ENCODE results near the gene FGF14.
"Not testable (repeated sequence)": the region's sequence is repeated elsewhere in the genome, so short reads cannot be mapped to it uniquely, and the experiment has no call there.

FGF14 gene

DNA sequence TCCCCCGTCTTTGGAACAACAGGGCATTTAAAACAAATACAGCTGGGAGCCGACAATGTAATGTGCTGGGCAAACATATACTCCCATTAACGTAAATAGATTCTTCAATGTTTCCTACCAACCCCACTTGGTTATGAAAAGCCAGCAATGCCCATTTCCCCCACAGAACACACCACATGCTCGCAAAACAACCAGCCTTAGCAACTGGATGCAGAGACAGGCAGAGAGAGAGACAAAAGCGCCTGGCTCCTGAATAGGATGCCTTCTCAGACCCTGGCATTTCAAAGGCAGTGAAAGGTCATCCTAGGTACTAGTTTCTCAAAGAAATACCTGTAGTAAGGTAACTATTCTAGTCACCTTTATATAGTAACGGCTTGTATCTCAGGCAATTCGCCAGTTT, 486.5 kb downstream of the FGF14 start:
- DNase-seq, result no peak

DNA sequence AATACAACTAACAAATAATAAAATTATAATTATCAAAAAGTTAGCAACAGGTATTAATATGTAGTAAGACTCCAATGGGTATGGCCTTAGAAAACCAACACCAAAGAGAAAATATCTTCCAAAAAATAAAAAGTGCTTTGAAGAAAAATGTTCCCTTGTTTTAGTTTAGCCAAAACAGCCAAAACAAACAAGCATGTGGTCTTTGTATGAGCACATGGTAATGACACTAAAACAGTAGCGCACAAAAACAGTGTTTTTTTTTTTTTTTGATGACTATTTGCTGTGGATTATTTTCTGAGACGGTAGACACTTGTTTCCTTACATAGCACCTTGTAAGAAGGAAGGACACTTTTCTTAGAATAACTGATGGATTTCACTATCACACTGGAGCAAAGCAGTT, 490.1 kb downstream of the FGF14 start:
- DNase-seq, result no peak

- DNase-seq, result no peak
Measured at GRCh38 chr13:101903890-101904289, 498.0 kb downstream of the FGF14 start.

DNA sequence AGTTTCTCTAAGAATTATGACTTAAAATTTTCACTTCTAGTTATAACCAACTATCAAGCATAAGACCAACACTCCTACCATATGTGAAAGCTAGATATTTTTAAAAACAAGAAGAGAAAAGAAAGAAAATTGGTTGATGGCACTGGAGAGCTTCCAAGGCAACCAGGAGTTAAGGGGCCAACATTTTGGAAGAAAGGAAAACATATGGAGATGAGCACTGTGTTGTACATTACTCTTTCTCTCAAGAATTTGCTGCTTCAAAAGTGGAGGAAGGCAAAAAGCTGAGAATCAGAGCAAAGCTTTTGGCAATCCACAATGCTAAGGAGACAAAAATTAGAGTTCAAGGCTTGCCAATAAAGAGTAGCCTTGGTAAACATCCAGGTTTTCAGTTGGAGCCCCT, 503.2 kb downstream of the FGF14 start:
- DNase-seq, result no peak

DNA sequence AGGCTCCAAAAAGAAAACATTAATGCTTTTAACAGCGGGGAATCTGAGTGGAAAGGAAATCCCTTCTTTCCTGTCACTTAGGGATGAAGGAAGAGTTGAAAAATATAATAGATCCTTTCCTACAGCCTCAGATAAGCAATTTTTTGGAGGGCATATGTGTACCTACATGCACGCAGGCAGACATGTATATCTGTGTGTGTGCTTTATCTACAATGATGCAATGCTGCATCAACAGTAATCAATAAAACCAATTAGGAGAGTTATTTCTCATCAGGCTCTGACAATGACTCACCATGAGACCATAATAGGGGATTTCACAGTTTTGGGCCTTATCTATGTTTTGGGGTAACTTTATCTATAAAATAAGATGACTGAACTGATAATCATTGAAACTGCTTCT, 505.3 kb downstream of the FGF14 start:
- no peak for DNase-seq

GRCh38 chr13:101893021-101893420, 508.8 kb downstream of the FGF14 start:
- DNase-seq, result no peak

DNA sequence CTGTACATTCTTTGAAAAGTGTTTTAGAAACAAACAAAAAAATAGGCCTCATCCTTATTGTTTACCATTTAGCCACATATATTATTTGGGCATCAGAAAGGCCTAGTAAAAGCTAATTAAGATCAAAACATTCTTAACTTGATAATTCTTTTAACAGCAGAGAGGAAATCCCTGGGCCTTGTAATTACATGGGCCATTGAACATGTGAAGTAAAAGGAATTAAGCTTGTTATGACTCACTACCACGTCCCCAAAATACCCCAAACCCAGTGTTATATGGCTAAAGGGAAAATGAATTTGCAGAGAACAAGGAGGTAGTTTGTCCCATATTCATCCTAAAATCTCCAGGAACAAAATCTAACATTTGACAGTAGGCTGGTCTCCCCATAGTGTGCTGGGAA, 509.6 kb downstream of the FGF14 start:
- DNase-seq, result no peak

DNA sequence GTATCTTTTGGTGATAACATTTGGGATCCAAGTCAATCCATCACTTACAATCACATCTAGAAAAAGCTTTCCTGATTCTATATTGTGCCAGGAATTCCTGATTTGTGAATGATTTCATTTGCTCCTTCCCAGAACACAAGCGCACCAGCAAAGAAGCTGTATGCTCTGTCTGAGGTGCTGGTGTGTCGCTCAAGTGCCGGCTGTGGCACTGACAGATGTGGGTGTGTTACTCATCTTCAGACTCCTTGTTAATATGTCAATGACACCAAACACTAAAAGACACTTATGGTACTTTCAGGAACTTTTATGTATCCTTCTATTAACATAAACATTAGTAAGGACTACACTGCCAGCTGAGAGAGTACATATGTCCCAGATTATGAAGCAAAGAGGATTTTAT, 520.3 kb downstream of the FGF14 start:
- DNase-seq, result no peak

DNA sequence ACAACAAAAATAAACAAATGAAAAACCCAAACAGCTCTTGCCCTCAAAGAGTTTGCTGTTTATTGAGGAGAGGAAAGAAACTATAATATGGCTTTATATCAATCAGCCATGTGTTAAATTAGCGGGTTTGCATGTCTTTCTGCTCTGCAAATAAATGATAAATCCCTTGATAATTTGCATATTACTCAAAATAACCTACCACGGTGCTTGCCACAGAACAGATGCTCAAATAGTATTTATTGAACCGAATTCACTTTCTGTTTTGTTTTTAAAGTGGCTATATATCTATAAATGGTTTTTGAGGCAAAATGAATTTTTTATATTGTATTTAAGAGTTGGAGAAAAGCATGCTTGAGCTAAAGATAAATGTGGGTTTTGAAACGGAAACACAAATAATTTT, 521.3 kb downstream of the FGF14 start:
- DNase-seq, result no peak

DNA sequence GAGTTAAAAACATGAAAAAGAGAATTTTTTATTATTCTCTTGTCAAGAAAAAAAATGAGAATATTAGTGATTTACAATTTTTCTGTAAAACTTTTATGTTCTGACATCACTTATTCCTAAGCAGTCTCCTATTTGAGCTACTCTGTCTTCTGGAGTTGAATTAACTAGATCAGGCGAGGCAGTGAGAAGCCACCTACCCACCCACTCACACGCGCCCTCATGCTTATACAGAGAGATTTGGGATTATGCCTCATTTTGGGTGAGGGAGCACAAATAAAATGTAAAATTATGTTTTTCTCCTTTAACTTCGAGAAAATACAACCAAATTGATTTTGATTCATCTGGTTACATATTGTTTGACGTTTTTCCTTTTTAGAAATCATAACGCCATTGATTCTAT, 524.9 kb downstream of the FGF14 start:
- no peak for DNase-seq

- DNase-seq, result no peak
Measured at GRCh38 chr13:101875717-101876393, 526.0 kb downstream of the FGF14 start.

GRCh38 chr13:101875091-101875490, 526.8 kb downstream of the FGF14 start:
- no peak for DNase-seq

GRCh38 chr13:101869553-101869952, 532.3 kb downstream of the FGF14 start:
- DNase-seq, result no peak

DNA sequence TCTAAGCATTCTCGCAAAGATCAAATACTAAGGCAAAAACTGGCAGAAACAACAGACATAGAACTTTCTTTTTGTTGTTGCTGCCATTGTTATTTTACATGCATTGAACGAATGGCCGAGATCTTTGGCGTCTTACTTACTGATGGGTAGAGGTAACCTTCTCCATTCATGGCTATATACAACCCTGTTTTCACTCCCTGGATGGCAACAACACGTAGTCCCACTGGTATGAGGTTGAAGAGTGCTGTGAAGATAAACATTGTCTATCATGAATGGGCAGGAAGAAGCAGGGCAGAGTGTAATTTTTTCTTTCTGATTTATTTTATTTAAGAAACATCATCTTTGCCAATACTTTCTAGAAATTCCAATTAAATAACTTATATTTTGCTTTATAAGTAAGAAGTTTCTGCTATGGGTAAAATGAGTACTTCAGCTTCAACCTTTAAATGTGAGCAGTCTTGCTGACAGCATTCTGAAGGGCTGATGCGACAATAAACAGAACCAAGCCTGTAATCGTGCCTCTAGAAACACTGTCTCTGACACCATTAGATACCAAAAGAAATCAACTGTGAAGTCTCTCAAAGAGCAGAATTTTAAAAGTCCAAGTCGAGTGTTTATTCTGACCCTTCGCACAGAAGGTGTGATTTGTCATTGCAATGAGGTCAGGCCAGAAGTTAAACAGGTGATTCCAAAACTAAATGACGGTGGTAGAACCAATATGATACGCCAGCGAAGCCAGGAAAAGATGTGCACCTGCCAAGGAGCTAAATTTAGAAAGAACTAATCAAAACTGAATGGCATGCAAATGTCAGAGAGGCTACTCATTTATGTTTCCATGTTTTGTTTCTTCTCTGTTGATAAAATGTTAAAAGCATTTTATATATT, 533.0 kb downstream of the FGF14 start:
- DNase-seq, result no peak

DNA sequence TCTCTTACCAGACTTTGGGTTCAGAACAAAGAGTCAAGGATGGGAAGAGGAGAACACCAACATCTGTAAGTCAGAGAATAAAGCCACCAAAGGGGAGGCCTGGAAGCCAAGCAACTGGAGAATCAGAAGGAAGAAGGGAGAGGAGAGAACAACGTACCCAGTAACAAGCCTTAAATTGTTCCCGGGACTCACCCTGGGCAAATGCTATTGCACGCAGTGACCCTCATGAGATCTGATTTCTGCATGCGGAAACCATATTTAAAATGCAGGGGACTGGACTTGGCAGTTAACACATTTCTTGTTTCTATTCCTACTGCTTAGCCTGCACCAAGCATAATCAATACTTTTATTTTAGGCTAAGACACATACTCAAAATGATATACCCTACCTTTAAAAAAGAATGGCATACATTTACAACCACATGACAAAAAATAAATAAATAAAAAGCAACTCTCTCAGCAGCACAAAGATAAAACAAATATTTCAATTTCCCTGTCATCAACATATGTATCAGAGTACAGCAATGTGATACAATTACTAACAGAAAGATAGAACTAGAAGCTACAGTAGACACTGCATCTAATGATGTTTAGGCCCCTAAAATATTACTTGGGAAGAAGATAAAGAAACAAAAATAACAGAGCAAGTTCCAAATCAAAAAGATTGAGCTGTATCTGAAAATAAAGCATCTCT, 534.8 kb downstream of the FGF14 start:
- DNase-seq, result no peak

- no peak for DNase-seq
Measured at GRCh38 chr13:101858860-101859259, 543.0 kb downstream of the FGF14 start.

DNA sequence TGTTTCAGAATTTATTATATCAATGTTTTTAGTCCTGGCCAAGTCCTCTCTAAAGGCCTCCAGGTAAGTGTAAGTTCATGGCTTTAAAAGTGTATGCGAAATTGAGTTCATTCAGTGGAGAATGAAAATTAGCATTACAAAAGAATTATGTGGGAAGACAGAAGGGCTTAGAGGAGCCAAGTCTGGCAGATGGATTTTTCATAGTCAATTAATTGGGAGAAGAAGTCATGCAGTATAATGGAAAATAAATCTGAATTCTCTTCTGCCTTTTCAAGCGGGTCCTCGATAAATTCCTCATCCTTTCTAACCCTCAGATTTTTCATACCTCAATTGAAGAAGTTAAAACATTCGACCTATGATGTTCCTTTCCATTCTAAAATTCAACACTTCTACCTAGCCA, 555.1 kb downstream of the FGF14 start:
- no peak for DNase-seq

DNA sequence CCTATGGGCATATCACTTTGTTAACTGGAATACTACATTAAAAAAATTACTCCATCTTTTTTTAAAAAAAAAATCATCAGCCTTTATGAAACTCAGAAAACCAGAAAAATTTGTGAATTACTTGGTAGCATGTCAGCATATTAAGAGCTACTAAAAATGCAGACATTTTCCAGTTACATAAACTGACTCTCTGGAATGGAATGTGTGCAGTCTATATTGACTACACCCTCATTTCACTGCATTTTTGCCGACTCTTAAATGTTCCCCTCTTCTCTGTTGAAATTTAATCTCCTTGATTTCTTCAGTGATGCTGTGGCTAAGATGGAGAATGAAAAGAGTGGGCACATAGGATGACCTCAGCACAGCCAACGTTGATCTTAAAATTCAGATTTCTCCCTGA, 555.6 kb downstream of the FGF14 start:
- DNase-seq, result no peak

DNA sequence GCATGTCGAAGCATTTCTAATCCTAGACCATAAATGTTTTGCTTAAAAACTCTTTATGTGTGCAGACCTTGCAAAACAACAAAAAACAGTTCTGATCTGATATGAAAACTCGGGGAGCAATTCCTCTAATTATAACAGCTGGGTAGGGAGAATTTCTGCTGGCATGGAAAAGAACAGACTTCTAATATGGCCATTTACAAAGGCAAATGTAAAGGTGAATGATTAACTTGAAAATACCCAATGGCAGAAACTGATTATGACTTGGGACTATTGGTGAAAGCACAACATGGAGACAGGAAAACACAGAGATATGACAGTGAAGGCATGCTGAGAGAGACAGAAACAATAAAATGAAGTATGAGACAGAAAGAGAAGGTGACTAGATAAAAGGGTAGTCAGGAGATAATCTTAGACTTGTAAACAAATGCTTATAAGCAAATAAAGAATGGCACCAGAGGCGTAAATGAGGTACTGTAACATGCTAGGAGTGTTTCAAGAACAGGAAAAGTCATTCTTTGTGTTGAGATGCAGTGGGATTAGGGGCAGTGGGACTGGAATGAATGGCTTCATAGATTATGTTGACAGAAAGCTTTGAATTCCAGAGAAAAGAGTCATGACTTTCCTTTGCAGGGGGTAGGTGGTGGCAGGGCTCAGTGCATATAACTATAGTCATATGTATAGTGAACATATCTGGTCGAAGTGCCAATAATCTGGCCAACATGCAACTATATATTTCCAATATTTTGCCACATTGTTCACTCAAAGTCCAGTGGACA, 556.4 kb downstream of the FGF14 start:
- no peak for DNase-seq

GRCh38 chr13:101841698-101842097, 560.1 kb downstream of the FGF14 start:
- DNase-seq, result no peak

DNA sequence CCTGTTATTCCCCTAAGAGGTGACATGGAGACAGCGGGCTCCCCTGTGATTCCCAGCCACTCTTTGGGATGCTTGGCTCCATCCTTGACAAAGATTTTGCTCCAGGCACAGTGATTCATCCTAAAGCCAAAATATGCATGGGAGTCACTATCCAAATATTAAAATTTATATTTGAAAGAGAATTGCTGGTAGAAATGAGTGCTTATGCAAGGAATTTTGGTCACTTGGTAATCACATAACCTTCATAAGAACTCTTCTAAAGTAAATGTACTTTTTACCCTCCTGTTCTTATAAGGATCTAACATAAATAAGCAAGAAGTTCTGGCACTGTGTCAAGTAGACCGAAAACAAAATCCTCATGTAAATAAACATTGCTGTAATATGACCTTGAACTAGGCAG, 563.5 kb downstream of the FGF14 start:
- no peak for DNase-seq

DNA sequence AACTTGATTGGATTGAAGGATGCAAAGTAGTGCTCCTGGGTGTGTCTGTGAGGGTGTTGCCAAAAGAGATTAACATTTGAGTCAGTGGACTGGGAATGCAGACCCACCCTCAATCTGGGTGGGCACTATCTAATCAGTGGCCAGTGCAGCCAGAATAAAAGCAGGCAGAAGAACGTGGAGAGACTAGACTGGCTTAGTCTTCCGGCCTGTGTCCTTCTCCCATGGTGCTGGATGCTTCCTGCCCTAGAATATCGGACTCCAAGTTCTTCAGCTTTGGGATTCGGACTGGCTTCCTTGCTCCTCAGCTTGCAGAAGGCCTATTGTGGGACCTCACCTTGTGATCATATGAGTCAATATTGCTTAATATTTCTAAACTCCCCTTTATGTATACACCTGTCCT, 564.1 kb downstream of the FGF14 start:
- not testable (repeated sequence) for DNase-seq

DNA sequence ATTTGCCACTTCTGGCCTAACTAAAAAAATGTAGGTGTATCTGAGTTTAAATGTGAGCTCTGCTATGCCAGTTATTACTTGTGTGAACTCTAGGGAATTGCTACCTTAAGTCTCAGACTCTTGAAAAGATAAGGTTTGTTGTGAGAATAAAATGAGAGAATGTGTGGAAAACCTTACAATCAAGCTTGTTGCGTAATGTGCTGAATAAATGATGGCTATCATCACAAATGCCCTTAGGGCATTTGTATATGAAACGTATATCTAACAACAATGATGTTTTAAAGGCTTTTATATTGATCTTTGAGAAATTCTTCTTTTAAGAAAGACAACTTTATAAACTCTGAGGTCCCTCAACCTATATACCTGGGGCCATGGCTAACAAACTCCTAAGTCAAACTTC, 564.6 kb downstream of the FGF14 start:
- DNase-seq, result no peak
